Keratinocyte (primary cell): ENCODE measurements around the gene TRIM14.
A peak's percentile ranks its signal among the peaks of the same experiment; 100 is the strongest.

Experiments
- EZH2 ChIP-seq: IDR thresholded peaks from one replicate; pipeline ENCODE4 v1.6.1; 2012; ENCODE audit warnings: inconsistent platforms, mild to moderate bottlenecking, low read length, moderate library complexity
- TF ChIP-seq, protein P1 (sequence below), 3 experiments: IDR thresholded peaks in 1 of 3; conservative IDR thresholded peaks in 1 of 3; optimal IDR thresholded peaks in 1 of 3; 2 replicates in 2 of 3; 3 replicates in 1 of 3; pipeline versions ENCODE3 to v1.5.1; 2011; ENCODE audit warnings: low read length in 3 of 3, mild to moderate bottlenecking in 3 of 3, moderate library complexity in 2 of 3, control low read depth in 1 of 3, inconsistent platforms in 1 of 3; ENCODE audit not compliant: insufficient read depth in 2 of 3; ENCODE audit errors: extremely low read depth in 1 of 3

DNA sequence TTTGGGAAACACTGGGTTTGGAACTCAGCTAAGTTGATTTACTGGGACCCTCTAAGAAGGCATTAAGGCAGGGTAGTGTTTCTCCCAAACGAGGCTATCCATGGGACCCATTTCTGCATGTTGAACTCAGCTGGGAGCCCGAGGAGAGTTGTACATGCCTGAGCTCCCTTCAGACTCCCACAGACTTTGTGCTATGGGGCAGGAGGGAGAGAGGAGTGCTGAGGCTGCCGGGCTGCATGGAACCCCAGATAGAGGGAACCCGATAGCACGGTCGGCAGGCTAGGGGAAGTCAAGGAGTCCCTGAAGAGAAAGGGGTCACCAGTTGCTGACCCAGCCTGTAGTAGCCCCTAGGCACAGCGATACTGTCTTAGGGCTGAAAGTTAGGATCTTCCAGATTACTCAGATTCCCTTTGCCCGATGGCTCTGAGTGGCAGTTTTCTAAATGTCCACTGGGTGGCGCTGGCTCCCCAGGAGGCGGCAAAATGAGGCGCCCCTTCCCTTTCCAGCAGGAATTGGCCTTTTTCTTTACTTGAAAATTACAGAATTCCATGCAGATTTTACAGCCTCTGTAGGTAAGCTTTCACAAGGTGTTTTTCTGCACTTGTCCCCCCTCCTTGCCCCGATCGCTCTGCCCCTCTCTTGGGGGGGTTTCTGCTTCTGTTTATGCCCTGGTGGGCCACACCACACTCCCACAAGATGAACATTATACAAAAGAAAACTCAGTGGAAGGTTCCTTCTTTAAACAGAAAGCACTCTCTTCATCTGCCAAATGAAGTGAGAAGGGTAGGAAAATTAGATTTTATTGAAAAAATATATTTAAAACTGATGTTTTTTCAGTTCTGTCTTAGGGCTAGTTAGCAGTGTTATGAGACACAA, 44.7 kb downstream of the TRIM14 start:
- TF ChIP-seq, protein P1, sequence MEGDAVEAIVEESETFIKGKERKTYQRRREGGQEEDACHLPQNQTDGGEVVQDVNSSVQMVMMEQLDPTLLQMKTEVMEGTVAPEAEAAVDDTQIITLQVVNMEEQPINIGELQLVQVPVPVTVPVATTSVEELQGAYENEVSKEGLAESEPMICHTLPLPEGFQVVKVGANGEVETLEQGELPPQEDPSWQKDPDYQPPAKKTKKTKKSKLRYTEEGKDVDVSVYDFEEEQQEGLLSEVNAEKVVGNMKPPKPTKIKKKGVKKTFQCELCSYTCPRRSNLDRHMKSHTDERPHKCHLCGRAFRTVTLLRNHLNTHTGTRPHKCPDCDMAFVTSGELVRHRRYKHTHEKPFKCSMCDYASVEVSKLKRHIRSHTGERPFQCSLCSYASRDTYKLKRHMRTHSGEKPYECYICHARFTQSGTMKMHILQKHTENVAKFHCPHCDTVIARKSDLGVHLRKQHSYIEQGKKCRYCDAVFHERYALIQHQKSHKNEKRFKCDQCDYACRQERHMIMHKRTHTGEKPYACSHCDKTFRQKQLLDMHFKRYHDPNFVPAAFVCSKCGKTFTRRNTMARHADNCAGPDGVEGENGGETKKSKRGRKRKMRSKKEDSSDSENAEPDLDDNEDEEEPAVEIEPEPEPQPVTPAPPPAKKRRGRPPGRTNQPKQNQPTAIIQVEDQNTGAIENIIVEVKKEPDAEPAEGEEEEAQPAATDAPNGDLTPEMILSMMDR (optimal IDR thresholded peaks at IDR 0.05 in 1 of 3, IDR thresholded peaks at IDR 0.05 in 1 of 3, conservative IDR thresholded peaks at IDR 0.05 in 1 of 3; ENCODE audit: extremely low read depth in 1 of 3, insufficient read depth in 2 of 3, low read length in 3 of 3): peak; percentile 81 to 94 (median 88)
- TF ChIP-seq EZH2: no peak
